HG02973 (cell line): ENCODE data around the gene TUBA4A.

ENCODE experiments used
- ATAC-seq: cut with Tn5 transposase; IDR thresholded peaks from one replicate; pipeline ENCODE4 v1.9.1; 2021; ENCODE audit warnings: moderate library complexity; ENCODE audit not compliant: unreplicated experiment

The TUBA4A gene

DNA sequence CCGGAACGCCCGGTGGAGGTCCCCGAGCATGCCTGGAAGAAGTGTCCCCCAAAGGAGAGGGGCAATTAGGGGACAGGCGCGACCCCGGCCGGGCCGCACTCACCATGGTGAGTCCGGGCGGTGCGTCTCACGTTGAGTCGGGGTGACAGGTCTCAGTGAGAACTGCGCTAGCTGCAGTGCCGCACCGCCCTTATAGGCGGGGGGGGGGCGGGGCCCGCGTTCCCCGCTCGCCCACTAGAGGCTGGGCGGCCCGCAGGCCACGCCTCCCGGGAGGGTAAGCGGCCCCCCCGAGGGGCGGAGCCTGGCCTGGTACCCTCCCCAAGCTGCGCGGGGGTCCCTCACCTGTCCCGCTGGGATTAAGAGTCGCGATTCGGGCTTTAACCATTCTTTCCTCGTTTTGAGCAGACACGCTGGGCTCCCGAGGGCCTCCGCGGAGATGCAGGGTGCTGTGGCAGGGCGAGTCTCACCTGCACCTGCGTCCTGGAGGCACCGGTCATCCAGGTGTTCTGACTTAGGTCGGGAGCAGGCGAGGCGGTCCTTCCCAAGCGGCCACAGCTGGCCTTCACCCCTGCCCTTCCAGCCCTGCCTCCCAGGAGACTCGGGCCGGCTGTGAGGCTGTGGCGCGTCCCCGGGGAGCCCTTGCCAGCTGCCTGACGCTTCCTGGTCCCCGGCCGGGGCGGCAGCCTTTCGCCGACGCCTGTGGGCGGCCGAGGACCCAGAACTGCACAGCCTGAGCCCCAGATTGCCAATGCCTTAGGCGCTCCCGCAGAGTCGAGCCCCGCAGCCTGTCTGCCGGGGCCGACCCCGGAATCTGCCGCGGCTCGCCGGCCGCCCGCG lies at the start of gene TUBA4A:
TSS of gene TUBA4A (minus strand) at position 166 of the 837 bp plus-strand sequence. CDS start at position 106, 60 bp downstream.
- ATAC-seq: peak; percentile 52

DNA sequence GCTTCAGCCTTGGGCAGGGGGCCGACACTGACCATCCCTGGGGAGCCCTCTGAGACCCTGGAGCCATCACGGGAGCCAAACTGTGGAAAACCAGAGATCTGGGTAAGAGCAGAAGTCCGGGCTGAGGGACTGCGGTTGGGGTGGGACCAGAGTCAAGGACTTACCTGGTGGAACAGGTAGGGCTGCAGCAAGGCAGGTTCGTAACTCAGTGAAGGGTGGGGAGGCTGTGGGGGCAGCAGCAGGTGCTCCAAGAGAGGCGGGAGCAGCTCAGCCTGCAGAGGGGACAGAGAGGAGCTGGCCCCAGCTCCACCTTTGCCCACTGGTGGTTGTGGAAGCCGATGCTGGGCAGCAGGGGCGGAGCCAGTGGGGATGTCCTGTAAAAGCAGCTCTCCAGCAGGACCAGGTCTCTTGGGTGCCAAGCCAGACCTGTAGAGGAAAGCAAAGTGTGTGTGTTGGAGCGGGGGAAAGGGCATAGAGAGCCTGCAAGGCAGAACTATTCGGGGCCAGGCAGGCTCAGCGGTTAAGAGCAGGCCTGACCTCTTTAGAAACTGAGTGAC lies 48.8 kb upstream of the TUBA4A start:
- no peak for ATAC-seq

DNA sequence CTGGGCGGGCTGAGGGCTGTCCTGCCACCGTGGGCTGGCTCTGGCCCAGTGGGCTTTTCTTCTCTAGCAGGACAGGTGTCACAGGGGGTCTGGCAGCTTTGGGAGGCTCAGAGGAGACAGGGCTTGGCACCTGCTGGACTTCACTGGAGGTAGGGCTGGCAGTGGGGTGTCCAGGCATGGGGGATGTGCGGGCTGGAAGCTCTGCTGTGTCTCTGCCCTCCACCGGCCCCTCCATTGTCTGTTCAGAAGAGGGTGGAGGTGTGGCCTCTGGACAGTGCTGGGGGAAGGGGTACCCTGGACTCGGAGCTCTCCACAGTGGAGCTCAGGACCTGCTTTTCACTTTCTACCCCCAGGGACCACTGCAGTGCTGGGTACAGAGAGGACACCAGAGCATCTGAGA lies 46.3 kb upstream of the TUBA4A start:
- ATAC-seq: no peak

DNA sequence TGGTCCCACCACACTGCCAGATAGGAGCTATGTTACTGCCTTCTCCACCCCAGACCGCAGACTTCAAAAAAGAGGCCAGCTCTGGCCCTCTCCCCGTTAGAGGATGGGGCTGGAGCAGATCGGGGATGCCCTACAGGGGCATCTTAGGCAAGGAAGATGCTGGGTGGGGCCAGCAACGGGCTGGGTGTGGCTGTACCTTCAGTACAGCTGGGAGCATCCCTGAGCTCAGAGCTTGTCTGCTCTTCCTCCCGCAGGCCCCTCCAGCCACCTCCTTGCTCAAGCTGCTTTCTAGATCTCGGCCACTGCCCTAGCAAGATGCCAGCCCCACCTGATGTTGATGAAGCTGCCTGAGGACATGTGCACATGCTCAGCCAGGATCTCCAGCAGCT lies 45.6 kb upstream of the TUBA4A start:
- ATAC-seq: no peak

DNA sequence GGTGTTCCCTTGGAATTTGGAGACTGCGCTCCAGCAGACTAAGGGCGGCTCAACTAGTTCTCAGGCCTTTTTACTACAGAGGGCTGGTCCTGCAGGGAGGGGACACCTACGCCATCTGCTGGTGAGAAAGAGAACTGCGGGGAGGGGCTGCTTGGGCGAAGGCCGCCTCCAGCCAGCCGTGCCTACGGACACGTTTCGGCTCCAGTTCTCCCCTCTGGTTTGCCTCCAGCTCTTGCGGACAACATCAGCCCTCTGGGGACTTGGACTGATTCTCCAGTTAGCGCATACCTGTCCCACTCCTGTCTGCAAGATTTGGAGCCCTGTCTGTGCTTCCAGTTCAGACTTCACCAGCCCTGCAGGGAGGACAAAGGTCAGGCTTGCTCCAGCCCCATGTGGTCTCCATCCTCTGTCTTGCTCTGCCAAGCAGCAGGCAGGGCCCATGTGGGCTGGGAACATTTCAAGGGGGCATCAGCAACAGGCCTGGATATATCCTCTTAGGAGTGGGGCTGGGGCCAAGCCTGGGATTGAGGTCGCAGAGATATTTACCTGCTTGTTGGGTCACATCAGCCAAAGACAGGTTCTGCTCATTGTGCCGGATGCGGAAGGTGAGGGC lies 45.1 kb upstream of the TUBA4A start:
- peak; percentile 46 for ATAC-seq

DNA sequence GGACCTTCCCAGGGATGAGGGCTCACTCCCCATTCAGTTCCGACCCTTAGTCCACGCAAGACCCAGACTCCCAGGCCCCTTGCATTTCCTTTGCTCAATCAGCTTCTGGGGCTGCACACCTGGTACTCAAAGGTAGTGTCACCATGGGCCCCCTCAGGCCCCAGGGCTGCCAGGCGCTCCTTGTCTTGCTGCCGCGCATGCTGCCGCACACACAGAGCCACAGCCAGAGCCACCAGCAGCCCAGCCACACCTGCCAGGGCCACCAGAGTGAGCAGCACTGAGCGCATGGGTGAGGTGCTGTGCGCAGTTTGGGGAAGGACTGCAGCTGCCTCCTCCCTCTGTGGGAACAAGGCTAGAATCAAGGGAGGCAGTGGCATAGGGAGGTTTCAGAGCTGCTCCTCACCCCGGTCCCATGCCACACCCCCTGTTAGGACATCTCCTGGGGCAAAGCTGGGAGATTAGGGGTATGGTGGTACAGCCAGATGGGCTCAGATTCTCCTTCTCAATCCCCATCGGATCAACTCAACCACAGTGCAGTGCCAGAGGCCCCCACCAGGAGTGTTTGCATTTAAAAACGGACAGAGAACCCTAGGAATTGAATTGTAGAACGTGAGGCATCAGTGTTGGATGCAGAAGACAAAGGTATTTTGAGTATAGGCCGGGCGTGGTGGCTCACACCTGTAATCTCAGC lies 44.2 kb upstream of the TUBA4A start:
- ATAC-seq: no peak

DNA sequence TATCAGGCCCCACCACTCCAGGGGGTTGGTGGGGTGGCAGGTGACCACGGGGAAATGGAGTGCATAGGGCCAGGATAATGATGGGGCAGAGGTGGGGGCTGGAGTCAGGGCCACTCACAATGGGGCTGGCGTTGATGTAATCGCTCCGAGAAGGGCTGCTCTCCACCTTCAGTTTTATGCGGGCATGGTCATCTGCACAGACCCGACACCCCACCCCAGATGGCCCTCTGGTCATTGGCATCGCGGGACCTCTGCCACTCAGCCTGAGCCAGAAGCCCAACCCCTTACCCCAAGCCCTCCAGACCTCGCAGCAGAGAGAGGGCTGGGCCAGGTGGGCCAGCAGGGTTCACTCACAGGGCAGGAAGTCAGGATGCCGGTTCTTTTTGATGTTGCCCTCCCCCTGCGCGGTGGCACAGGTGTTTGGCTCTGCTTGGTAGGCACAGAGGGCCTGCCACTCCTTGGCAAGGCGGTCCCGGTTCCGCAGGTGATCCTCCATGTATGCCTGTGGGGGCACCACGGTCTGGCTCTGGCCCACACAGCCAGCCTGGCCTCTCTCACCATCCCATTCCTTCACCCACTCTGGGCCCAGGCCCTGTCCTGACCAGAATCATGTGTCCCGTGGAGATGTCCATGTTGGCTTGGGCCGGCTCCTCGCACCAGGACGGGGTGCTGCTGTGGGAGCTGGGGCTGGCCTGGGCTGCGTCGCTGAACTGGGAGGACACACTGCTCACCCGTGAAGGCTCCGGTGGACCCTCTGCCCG lies 43.1 kb upstream of the TUBA4A start:
- ATAC-seq: no peak

DNA sequence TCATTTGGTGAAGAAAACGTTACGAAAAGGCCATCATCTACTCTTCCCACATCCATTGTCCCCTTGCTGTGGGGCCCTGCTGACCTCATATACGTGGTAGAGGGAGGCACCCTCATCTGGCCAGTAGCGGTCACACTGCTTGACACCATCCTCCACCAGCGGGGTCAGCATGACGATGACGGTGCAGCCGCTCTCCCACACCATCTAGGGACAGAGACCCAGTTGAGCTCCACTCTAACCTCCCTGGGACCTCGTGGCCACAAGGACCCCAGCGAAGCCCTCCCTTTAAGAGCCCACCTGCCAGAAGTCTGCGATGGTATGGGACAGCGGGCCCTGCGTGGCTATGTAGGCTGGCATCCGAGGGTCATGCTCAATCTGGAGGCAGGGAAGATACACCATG lies 42.4 kb upstream of the TUBA4A start:
- ATAC-seq: no peak

DNA sequence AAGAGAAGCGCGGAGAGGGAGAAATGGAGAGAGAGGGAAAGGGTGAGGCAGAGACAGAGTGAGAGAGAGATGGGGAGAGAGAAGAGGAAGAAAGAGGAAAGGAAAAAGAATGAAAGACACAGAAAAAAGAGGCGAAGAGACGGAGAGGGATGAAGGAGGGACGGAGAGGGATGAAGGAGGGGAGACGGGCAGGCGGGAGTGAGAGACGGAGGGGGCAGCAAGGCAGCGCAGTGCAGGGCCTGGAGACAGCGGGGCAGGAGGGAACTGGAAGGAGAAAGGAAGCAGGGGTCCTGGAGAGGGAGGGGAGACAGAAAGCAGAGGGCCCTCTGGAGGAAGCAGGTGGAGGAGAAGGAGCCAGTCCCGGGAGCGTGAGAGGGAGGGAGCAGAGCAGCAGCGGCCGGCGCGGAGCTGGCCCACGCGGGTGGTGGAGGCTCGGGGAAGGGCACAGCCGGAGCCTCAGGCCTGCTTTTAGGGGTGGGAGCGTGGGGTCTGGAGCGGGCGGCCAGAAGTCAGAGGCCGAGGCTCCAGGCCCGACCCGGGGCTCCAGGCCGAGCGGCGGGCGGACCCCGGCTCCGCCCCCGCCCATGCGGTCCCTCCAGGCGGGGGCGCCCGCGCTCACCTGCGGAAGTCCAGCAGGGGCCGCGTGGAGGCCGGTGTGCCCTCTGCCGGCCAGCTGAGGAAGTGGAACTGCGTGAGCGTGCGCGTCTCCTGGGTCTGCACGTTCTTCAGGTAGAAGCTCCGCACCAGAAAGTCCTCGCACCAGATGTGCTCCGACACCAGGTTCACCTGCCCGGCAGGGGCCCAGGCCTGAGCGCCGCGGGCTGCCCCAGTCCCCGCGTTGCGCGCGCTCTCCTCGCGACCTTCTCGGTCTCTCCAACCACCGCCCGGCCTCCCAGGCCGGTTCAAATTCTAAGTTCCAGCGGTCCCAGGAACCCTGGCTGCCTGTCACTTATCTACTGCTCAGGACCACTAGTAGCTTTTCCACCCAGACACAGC lies 40.9 kb upstream of the TUBA4A start:
- peak; percentile 82 for ATAC-seq

DNA sequence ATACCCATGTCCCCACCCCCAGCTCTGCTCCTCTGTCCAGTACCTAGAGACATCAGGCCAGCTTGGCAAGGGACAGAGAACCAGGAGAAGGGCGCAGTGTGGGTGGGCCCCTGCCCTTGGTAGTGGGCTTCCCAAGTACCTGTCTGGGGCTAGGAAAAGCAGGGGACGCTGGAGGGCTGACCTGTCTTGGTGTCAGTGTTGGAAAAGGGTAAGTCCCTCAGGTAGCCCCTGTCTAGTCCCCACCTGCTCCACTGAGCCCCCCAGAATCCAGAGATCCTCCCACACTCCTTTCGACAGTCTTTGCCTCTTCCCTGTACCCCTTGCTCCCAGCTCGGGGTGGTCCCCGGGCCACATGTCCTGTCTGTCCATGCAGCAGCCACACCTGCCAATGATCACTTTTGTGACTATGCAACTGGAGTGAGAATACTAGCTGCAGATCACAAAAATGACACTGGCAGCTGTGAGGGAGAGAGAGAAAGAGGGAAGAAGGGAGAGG lies 40.1 kb upstream of the TUBA4A start:
- ATAC-seq: no peak

DNA sequence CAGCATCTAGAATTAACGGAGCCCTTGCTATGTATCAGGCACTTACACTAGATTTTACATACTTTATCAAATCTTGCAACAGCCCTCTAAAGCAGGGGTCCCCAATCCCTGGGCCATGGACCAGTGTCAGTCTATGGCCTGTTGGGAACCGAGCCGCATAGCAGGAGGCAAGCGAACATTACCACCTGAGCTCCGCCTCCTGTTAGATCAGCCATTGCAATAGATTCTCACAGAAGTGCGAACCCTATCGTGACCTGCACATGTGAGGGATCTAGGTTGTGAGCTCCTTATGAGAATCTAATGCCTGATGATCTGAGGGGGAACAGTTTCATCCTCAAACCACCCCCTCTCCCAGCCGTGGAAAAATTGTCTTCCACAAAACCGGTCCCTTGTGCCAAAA lies 38.9 kb upstream of the TUBA4A start:
- no peak for ATAC-seq

DNA sequence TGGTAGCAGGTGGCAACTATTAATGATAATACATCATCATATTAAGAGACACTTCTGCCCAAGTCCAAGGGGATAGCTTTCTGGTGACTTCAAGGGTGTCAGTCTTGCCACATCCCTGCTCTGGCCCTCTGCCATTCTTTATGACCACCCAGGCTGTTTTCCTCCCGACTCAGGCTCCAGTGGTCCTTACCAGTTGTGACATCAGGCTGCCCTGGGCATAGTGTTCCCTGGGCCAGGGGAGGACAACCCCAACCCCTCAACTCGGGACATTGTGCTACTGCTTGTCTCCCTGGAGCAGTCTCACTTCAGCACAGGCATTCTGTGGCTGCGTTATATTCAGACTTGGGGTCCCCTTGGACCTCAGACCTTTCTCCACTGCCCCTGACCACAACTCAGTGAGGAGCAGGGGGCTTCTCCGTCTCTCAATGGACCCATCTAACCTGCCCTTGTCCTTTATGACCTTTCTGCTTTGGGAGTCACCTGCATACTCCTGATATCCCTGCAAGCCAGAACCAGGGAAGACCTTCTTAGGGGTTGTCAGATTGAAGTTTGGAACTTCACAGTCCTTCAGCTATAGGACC lies 38.3 kb upstream of the TUBA4A start:
- no peak for ATAC-seq

DNA sequence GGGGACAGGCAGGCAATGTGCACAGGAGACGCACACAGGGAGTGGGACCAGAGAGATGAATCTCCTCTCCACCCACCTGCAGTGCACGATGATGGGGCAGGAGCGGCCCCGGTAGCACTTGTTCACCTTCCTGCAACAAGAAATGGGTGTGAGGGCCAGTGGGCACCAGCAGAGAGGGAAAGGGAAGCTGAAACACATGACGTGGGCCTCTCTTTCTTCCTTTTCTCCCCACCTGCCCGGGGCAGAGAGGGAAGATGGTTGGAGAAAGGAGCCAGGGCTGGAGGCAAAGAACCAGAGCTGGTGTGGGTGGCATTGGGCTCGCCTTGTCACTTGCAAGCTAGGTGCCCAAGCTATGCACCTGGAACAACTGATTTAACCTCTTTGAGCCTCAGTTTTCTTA lies 37.7 kb upstream of the TUBA4A start:
- no peak for ATAC-seq

DNA sequence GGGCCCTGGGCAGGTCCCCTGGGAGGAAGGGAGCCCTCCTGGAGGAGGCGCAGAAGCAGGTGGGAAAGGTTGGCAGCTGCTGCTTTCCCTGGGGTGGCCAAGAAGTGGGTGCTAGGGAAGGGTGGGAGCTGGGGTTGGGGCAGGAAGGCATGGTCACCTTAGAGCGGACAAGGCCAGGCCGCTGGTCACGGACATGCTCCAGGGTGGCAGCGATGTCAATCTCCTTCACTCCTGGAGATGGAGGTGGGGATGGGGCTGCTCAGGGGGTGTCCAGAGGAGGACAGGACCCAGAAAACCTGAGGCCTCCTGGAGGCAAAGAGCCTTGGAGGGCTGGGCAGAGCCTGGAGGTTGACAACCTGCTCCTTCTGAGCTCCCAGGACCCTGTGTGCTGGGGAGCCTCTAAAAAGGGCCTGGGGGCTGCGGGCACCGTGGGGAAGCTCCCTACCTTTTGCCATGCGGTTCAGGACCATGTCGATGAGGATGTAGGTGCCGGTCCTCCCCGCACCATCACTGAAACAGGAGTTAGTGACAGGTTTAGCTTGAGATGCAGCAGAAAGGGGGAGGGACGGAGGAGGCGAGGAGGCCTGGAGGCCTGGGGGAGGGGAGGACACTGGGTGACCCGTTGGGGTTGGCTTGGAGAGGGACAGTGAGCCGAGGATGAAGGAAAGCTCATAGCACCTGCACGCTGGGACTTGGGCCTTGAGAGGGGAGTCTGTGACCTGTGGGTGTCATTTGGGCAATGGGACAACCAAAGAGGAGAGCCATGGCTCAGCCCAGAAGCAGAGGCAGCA lies 36.9 kb upstream of the TUBA4A start:
- ATAC-seq: no peak

DNA sequence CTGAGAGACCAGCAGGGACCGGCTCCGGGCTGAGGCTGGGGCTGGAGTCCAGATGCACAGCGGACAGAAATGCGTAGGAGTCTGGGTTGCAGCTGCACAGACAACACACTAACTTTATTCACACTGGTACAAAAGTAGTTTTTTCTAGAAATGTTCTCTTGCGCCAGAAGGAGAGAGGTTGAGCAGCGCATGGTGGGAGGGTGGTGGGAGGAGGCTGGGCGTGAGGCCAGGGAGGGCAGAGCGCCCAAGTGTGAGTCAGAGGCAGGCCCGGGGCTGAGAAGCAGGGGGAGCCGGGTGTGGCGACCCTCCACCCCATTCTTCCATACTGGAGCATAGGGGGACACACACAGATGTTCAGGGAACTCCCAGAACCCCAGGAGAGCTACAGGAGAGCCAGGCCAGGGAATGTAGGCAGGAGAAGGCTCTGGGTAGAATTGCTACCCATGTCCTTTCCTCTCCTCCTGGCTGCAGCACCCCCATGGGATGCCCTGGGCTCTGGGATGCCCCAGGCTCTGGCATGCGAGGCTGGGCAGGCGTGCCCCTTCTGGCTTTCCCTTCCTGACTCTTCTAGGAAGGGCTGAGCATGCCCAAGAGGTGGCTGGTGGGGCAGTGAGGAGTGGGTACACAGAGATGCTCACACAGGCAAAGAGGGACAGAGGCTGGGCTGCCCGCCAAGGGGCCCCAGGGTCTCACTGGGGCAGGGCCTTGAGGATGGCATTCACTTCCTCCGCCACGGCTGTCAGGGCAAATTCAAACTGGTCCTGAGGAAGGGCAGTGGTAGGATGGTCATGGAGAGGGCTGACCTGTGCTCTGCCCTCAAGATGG lies 36.0 kb upstream of the TUBA4A start:
- ATAC-seq: no peak

DNA sequence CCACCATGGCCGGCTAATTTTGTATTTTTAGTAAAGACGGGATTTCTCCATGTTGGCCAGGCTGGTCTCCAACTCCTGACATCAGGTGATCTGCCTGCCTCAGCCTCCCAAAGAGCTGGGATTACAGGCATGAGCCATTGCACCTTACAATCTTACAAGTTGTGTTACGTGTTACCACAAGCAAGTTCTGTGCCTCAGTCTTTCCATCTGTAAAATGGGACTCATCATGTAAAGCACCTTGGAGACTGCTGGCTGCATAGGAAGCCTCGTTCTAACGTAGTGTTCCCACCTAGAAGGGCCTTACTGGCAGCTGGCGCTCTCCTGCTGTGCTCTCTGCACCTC lies 35.4 kb upstream of the TUBA4A start:
- no peak for ATAC-seq

DNA sequence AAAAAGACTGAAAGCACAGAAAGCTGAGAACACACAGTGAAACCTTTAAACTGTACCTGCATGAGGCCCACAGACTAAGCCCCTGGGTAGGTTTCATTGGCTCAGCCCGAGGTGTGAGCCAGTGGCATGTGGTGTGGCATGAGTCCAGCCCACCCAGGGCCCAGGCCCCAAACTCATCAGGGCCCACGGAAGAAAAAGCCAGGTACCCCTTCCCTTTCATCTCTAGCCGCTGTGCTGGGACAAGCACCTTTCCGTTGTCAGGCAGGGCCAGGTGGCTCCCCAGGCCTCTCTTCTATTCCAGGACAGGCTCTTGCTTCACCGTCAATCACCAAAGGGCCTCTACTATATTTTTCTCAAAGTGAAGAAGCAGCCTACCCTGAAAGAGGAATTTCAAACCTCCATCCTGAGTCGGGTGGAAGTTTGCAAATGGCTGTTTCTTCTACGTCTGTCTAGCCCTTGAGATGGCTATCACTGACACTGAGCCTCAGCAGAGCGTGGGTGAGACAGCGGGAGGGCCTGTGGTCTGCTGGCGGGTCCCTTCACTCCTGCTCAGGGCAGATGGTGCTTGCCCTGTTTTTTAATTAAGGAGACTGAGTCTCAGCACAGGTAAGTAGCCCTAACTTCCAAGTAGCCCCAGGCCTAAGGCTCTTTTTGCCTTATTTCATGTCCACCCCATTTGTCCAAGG lies 34.0 kb upstream of the TUBA4A start:
- ATAC-seq: no peak
